Measurements from ENCODE around the gene SLC35F6.

Gene SLC35F6

GRCh38 chr2:26822877-26823276, 58.8 kb downstream of the SLC35F6 start:
- peak; percentile 28 for DNase-seq (ENCODE audit: low spot score)
